ENCODE measurements around the gene TBXT. TPM values are rescaled to one million over a fixed set of nuclear protein-coding genes. Genes with fewer than 3 reads are reported as not detected.

Gene TBXT
- total RNA-seq, 1 experiment from 2014 or later, result 0.31 TPM

DNA sequence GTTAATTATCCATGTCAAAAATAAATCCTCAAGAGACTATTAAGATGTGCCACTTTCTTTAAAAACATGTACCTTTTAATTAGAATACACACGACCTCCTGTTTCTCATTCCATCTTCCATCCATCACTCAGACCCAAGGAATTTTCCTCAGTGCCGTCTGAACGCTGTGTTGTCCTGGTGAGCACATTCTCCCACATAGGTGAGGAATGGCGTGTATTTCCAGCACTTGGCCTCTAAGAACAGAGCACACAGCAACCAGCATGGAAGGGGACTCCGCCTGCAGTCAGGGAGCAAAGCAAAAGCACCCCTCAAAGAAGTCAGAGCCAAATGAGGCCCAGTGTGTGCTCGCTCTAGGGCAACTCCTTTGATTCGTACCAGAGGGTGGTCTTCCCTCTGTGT, 45.9 kb downstream of the TBXT start:
- Histone ChIP-seq H4K5ac (ENCODE audit: insufficient read length, low read depth, low read length) (no peak overlapping the region), H3K23ac (ENCODE audit: insufficient read length, low read depth, low read length) (no peak overlapping the region), H3K23me2 (ENCODE audit: insufficient read length, low read depth, low read length, poor library complexity, severe bottlenecking) (no peaks in the 10 kb centered on the region), H3K9me3 (ENCODE audit: control insufficient read depth, low read depth, low read length) (no peaks in the 10 kb centered on the region), H3K4me1 (ENCODE audit: insufficient read depth, low read length) (no peaks in the 10 kb centered on the region), H3K9ac (ENCODE audit: extremely low read depth, insufficient read length, low read length) (no peak overlapping the region), H3T11ph (ENCODE audit: low read length) (no peak overlapping the region), H3K79me2 (ENCODE audit: insufficient read depth, low read length) (no peaks in the 10 kb centered on the region), H2BK15ac (ENCODE audit: low read depth, low read length) (no peak overlapping the region), H3K79me1 (ENCODE audit: insufficient read depth, low read depth, low read length, poor library complexity, severe bottlenecking) (no peaks in the 10 kb centered on the region), H3K56ac (ENCODE audit: insufficient read length, low read depth, low read length) (no peak overlapping the region), H2AK5ac (ENCODE audit: insufficient read length, low read length) (no peak overlapping the region), H4K8ac (replicated peaks; ENCODE audit: insufficient read length, low read depth, low read length) (no peak overlapping the region), H2BK5ac (ENCODE audit: insufficient read length, low read length) (no peak overlapping the region), H2BK20ac (ENCODE audit: low read depth, low read length, poor library complexity, severe bottlenecking) (no peak overlapping the region), H3K18ac (ENCODE audit: insufficient read length, low read depth, low read length) (no peak overlapping the region), H3K27ac (ENCODE audit: insufficient read length, low read depth, low read length) (no peak overlapping the region), H3K14ac (ENCODE audit: insufficient read depth, low read length) (no peak overlapping the region), H2BK120ac (ENCODE audit: low read depth, low read length, poor library complexity, severe bottlenecking) (no peak overlapping the region), H4K20me1 (ENCODE audit: control insufficient read depth, insufficient read depth, insufficient read length) (no peaks in the 10 kb centered on the region), H3K27me3 (ENCODE audit: insufficient read depth, low read length) (no peaks in the 10 kb centered on the region), H3K4ac (ENCODE audit: low read depth, low read length) (no peak overlapping the region), H4K91ac (ENCODE audit: insufficient read length, low read depth, low read length) (no peak overlapping the region), H2AFZ (ENCODE audit: low read length) (no peak overlapping the region), H3K4me2 (ENCODE audit: insufficient read depth, insufficient read length, low read length) (no peak overlapping the region), H2BK12ac (ENCODE audit: insufficient read length, low read depth, low read length) (no peak overlapping the region)
- WGBS (ENCODE audit: extremely low coverage, insufficient read length, low lambda C conversion rate), result no CpG with 5 or more reads among the region's 7 CpGs
- no peak for TF ChIP-seq CTCF (conservative IDR thresholded peaks at IDR 0.05)
- DNase-seq, result no peak
- Mint-ChIP-seq H3K4me1 (peaks cover 3 to 4% of the 10 kb centered on the region in 2 experiments; a peak in 3 of 4 replicates), H3K27ac (no peak overlapping the region), H3K27me3 (ENCODE audit: low read depth) (peaks cover 6% of the 10 kb centered on the region), H3K36me3 (ENCODE audit: insufficient read depth in 1 of 3, low read depth in 3 of 3) (no peaks in the 10 kb centered on the region), H3K4me3 (no peak overlapping the region), H3K9me3 (no peaks in the 10 kb centered on the region)
